ENCODE results near the gene KLHL26. TPM values are rescaled to one million over a fixed set of nuclear protein-coding genes. Genes with fewer than 3 reads are reported as not detected.

KLHL26 gene
- total and polyA plus RNA-seq, 9 of the 15 experiments (the other 6 are each of a cell fraction or from before 2014, with no cell fraction given) = 0.13 to 13.3 (median 1.4) TPM

DNA sequence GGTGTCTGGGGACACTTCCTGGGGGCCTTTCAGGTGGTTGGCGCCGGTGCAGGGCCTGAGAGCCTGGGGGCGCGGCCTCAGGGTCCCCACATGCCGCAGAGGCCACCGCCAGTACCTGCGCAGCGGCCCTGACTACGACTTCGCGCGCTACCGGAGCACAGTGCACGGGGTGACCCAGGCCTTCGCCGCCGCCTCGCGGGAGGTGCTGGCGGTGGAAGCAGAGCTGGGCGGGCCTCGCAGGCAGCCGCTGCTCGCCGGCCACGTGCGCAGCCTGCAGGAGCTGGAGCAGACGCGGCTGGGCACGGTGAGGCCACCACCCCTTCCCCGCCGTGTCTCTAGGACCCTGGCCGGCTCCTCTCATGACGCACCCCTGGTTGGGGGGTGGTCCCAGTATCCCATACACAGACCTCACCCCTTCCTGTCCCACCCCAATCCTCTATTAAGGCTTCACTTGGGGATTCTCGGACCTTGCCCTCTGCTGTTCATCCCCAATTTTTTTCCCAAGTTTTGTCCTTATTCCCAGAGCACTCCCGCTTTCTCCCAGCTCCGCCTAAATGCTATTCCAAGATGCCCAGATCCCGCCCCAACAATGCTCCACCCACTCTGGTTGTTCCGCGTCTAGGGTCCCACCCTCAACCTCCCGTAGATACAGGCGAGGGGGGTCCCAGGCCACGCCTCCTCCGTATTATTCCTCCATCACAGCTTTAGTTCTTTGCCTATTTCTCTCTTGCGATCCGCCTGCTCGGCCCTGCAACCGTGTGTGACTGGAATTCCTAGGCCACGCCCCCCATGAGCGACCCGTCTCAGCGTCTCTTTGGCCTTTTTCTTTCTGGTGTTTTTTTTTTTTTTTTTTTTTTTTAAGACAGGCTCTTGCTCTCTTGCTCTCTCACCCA is 47.2 kb upstream of the KLHL26 start (continued):
- TF ChIP-seq, protein P1, sequence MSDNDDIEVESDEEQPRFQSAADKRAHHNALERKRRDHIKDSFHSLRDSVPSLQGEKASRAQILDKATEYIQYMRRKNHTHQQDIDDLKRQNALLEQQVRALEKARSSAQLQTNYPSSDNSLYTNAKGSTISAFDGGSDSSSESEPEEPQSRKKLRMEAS (CRISPR knock-in tag; IDR thresholded peaks at IDR 0.05) = peak; percentile 100
- TF ChIP-seq MBD2 (IDR thresholded peaks at IDR 0.05; ENCODE audit: borderline replicate concordance, low read depth) (no peak), ZNF347 (CRISPR knock-in tag; IDR thresholded peaks at IDR 0.05; ENCODE audit: low read depth) (no peak), CBX2 (IDR thresholded peaks at IDR 0.05; ENCODE audit: insufficient read depth, low read length, poor library complexity, severe bottlenecking) (no peak), POLR2AphosphoS2 (IDR thresholded peaks at IDR 0.05; ENCODE audit: low read length) (no peak), TEAD1 (CRISPR knock-in tag; IDR thresholded peaks at IDR 0.05) (no peak; a peak in 2 of 4 replicates), KDM2B (CRISPR knock-in tag; IDR thresholded peaks at IDR 0.05) (peak; percentile 38; the same call in 1 of the 2 replicates), SOX6 (IDR thresholded peaks at IDR 0.05) (no peak), ETS2 (tag; IDR thresholded peaks at IDR 0.05; ENCODE audit: borderline replicate concordance, poor library complexity, severe bottlenecking) (no peak), BMI1 (IDR thresholded peaks at IDR 0.05; ENCODE audit: low read length) (no peak), PTTG1 (tag; IDR thresholded peaks at IDR 0.05; ENCODE audit: low read depth) (no peak)
- TF ChIP-seq, protein P2, sequence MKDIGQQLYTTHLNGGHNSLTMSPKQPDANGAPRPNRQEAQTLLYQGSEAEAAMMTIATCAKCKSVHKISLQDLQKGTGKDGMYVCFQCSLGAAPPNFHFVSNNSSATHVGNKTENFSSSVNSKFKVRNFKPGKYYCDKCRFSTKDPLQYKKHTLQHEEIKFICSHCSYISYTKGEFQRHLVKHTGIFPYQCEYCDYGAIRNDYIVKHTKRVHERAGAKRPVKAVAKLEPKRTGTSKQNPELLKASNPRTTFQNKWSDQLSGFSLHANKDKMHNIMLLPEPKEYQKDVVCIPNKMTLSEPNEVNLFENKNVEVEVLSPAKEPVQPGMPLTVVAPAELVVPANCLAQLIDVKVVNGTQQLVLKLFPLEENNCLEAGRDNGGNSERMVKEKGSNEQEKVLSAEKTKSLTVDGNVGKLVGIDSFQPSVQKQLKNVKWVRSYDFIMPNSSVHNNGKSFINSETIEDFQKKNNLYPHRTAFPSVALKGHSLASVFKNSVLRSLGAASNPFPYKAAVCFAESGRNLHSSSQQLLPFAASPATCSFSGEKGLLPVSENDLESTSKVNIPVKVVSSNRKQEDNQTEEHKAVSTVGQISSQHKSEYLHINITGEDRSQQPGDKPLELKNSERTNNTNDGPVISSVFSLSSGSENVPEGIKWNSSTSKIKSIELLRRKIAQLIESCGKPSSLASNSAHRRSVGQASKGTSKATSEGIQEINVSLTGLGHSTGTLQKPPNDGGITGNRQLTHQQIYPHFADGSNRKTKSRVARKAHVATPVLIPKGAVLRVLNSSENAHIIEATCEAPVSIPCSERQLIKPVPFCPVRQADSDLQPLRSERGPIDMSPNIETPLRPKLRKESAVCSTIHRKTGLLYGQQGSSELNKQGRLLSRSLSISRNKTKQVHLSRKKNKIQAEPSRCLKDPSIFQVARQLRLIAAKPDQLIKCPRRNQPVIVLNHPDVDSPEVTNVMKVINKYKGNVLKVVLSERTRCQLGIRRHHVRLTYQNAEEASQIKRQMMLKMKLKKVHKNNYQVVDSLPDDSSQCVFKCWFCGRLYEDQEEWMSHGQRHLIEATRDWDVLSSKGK (CRISPR knock-in tag; IDR thresholded peaks at IDR 0.05) = no peak
- TF ChIP-seq, protein P3, sequence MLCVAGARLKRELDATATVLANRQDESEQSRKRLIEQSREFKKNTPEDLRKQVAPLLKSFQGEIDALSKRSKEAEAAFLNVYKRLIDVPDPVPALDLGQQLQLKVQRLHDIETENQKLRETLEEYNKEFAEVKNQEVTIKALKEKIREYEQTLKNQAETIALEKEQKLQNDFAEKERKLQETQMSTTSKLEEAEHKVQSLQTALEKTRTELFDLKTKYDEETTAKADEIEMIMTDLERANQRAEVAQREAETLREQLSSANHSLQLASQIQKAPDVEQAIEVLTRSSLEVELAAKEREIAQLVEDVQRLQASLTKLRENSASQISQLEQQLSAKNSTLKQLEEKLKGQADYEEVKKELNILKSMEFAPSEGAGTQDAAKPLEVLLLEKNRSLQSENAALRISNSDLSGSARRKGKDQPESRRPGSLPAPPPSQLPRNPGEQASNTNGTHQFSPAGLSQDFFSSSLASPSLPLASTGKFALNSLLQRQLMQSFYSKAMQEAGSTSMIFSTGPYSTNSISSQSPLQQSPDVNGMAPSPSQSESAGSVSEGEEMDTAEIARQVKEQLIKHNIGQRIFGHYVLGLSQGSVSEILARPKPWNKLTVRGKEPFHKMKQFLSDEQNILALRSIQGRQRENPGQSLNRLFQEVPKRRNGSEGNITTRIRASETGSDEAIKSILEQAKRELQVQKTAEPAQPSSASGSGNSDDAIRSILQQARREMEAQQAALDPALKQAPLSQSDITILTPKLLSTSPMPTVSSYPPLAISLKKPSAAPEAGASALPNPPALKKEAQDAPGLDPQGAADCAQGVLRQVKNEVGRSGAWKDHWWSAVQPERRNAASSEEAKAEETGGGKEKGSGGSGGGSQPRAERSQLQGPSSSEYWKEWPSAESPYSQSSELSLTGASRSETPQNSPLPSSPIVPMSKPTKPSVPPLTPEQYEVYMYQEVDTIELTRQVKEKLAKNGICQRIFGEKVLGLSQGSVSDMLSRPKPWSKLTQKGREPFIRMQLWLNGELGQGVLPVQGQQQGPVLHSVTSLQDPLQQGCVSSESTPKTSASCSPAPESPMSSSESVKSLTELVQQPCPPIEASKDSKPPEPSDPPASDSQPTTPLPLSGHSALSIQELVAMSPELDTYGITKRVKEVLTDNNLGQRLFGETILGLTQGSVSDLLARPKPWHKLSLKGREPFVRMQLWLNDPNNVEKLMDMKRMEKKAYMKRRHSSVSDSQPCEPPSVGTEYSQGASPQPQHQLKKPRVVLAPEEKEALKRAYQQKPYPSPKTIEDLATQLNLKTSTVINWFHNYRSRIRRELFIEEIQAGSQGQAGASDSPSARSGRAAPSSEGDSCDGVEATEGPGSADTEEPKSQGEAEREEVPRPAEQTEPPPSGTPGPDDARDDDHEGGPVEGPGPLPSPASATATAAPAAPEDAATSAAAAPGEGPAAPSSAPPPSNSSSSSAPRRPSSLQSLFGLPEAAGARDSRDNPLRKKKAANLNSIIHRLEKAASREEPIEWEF (CRISPR knock-in tag; IDR thresholded peaks at IDR 0.05) = peak; percentile 49; the same call in 1 of the 2 replicates
- TF ChIP-seq, protein P4, sequence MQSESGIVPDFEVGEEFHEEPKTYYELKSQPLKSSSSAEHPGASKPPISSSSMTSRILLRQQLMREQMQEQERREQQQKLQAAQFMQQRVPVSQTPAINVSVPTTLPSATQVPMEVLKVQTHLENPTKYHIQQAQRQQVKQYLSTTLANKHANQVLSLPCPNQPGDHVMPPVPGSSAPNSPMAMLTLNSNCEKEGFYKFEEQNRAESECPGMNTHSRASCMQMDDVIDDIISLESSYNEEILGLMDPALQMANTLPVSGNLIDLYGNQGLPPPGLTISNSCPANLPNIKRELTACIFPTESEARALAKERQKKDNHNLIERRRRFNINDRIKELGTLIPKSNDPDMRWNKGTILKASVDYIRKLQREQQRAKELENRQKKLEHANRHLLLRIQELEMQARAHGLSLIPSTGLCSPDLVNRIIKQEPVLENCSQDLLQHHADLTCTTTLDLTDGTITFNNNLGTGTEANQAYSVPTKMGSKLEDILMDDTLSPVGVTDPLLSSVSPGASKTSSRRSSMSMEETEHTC (IDR thresholded peaks at IDR 0.05) = no peak
